Sigmoid colon (tissue), 7 donors: Measurements from ENCODE around the gene PRLR. TPM values are rescaled to one million over a fixed set of nuclear protein-coding genes. Genes with fewer than 3 reads are reported as not detected.

Experiments
- DNase-seq: peaks from one replicate; pipeline ENCODE4 v3.0.0-alpha.2; 2019
- H3K27ac ChIP-seq, 4 donors: fragments of 200-600 bp; sonication (generic); one replicate each; pipeline ENCODE4 v1.5.1; 2016 to 2019; ENCODE audit warnings: mild to moderate bottlenecking in 1 of 4
- H3K27me3 ChIP-seq, 3 donors: fragments of 200-600 bp; sonication (generic); one replicate each; pipeline ENCODE4 v1.5.1; 2019; ENCODE audit warnings: mild to moderate bottlenecking in 1 of 3
- H3K36me3 ChIP-seq, 4 donors: fragments of 200-600 bp; sonication (generic); one replicate each; pipeline ENCODE4 v1.5.1; 2016 to 2019
- H3K4me1 ChIP-seq, 4 donors: fragments of 200-600 bp; sonication (generic); one replicate each; pipeline ENCODE4 v1.5.1; 2017 to 2019
- H3K4me3 ChIP-seq, 4 donors: fragments of 200-600 bp; sonication (generic); one replicate each; pipeline ENCODE4 v1.5.1; 2017 to 2019; ENCODE audit warnings: mild to moderate bottlenecking in 2 of 4, moderate library complexity in 1 of 4
- H3K9me3 ChIP-seq, 4 donors: fragments of 200-600 bp in 3 of 4; sonication (generic) in 3 of 4; one replicate each; pipeline versions ENCODE4 v1.5.1 to v1.6.1; 2013 to 2019
- EP300 ChIP-seq, 4 donors: sonication (generic); formaldehyde crosslinking; IDR thresholded peaks; one replicate each; pipeline ENCODE4 v1.6.1; 2017; ENCODE audit warnings: antibody characterized with exemption in 4 of 4
- POLR2A ChIP-seq, 2 donors: fragments of 450-650 bp; IDR thresholded peaks; one replicate each; pipeline ENCODE4 v1.6.1; 2016; ENCODE audit warnings: antibody characterized with exemption in 2 of 2, mild to moderate bottlenecking in 2 of 2, moderate library complexity in 2 of 2
- POLR2AphosphoS5 ChIP-seq, 4 donors: sonication (generic); formaldehyde crosslinking; IDR thresholded peaks; one replicate each; pipeline ENCODE4 v1.6.1; 2017; ENCODE audit warnings: antibody characterized with exemption in 4 of 4
- WGBS, 2 donors: extraction: QIAGEN DNeasy Blood & Tissue Kit; methylation state at CpG; one replicate each; pipeline ENCODE4 v1.1.7; 2013; 5-methylcytosine and 5-hydroxymethylcytosine counted together
- intact Hi-C: fragments of 100-400 bp; cut with DNase I; formaldehyde crosslinking; loops from one replicate; pipeline ENCODE4 v1.15.1; 2023
- polyA plus RNA-seq, 3 donors: library from polyadenylated mRNA; stranded (reverse); fragments of 200-250 nt; gene quantifications; one replicate each; pipeline ENCODE4 v1.2.3, GENCODE V29; 2013
- total RNA-seq, 4 donors: library from RNA; depleted of rRNA; stranded (reverse); fragments of >200 nt; gene quantifications; one replicate each; pipeline ENCODE4 v1.1.0, GENCODE V29; 2016
- TF ChIP-seq, protein P1 (sequence below), 4 experiments: fragments of 450-650 bp in 3 of 4; fragments of 200-600 bp in 1 of 4; IDR thresholded peaks; one replicate each; pipeline ENCODE4 v1.5.1; 2016 to 2019; ENCODE audit warnings: antibody characterized with exemption in 4 of 4, mild to moderate bottlenecking in 3 of 4, moderate library complexity in 2 of 4
- donor health status: healthy with polysubstance abuse.
- donor health status: Bipolar disorder and iron deficiency.
- donor health status: healthy.

Gene PRLR
- total and polyA plus RNA-seq, 7 donors, result 0.60 to 1.9 (median 0.95) TPM

DNA sequence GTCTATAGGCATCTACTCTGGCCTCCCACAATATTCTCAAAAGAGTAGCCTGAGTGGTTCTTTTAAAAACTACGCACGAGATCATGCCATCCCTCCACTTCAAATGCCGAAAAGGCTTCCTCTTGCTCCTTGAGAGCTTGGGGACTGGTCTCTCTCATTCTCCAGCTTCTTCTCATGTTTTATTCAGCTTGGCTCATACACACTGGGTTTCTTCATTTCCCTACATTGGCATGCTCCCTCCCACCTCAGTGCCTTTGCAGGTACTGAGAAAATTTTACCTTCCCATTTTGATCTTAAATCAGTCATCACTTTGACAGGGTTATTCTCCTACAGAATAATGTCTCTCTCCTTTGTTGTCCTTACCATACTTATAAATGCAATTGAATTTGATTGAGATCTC, 20.4 kb downstream of the PRLR start:
- Histone ChIP-seq H3K27me3 (no peaks in the 10 kb centered on the region), H3K4me3 (no peak overlapping the region)
- TF ChIP-seq POLR2A (IDR thresholded peaks at IDR 0.05) (no peak), EP300 (IDR thresholded peaks at IDR 0.05) (no peak), POLR2AphosphoS5 (IDR thresholded peaks at IDR 0.05) (no peak)
- TF ChIP-seq, protein P1, sequence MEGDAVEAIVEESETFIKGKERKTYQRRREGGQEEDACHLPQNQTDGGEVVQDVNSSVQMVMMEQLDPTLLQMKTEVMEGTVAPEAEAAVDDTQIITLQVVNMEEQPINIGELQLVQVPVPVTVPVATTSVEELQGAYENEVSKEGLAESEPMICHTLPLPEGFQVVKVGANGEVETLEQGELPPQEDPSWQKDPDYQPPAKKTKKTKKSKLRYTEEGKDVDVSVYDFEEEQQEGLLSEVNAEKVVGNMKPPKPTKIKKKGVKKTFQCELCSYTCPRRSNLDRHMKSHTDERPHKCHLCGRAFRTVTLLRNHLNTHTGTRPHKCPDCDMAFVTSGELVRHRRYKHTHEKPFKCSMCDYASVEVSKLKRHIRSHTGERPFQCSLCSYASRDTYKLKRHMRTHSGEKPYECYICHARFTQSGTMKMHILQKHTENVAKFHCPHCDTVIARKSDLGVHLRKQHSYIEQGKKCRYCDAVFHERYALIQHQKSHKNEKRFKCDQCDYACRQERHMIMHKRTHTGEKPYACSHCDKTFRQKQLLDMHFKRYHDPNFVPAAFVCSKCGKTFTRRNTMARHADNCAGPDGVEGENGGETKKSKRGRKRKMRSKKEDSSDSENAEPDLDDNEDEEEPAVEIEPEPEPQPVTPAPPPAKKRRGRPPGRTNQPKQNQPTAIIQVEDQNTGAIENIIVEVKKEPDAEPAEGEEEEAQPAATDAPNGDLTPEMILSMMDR (IDR thresholded peaks at IDR 0.05), result no peak

DNA sequence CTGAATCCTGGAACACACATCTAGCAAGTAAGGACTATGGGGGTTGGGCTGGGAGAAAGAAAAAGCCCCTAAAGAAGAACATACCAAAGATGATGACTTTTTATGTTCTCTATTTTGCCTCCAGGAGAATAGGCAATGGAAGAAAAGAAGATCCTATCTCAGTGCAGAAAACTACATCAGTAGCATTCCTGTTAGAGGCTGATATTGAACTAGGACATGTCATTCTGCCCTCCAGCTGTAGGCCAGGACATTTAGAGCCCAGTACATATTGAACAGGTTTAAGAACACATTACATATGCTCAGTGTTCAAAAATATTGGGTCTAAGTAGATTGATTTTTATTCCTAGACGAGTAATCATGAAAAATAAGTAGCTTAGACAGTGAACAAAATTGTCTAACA, 24.7 kb downstream of the PRLR start:
- Histone ChIP-seq H3K36me3 (no peaks in the 10 kb centered on the region), H3K4me1 (no peaks in the 10 kb centered on the region), H3K9me3 (no peaks in the 10 kb centered on the region), H3K27ac (no peak overlapping the region), H3K27me3 (no peaks in the 10 kb centered on the region), H3K4me3 (no peak overlapping the region)
- no peak for DNase-seq
- TF ChIP-seq POLR2A (IDR thresholded peaks at IDR 0.05), result no peak
- TF ChIP-seq POLR2AphosphoS5 (IDR thresholded peaks at IDR 0.05), result no peak
- no peak for TF ChIP-seq EP300 (IDR thresholded peaks at IDR 0.05)
- TF ChIP-seq, protein P1 (IDR thresholded peaks at IDR 0.05), result no peak
- intact Hi-C loops, result no loop called here
- WGBS, 2 donors, result 75 to 96% methylated on average over 1 of the region's 1 CpG

More for the DNA sequence above, 20.4 kb downstream of the PRLR start:
- Histone ChIP-seq H3K9me3 (no peaks in the 10 kb centered on the region), H3K27ac (no peak overlapping the region), H3K4me1 (no peaks in the 10 kb centered on the region), H3K36me3 (no peaks in the 10 kb centered on the region)
- WGBS, 2 donors, result 94 to 99% methylated on average over 3 of the region's 3 CpGs
- DNase-seq, result no peak
- intact Hi-C loops, result no loop called here

GRCh38 chr5:35205186-35205585, 25.1 kb downstream of the PRLR start:
- Histone ChIP-seq H3K27me3 (no peaks in the 10 kb centered on the region), H3K4me3 (no peak overlapping the region), H3K9me3 (no peaks in the 10 kb centered on the region), H3K4me1 (no peaks in the 10 kb centered on the region), H3K36me3 (no peaks in the 10 kb centered on the region), H3K27ac (no peak overlapping the region)
- DNase-seq, result no peak
- 90 to 91% methylated on average over 2 of the region's 2 CpGs for WGBS, 2 donors
- intact Hi-C loops, result no loop called here
- no peak for TF ChIP-seq EP300 (IDR thresholded peaks at IDR 0.05)
- TF ChIP-seq POLR2A (IDR thresholded peaks at IDR 0.05), result no peak
- TF ChIP-seq, protein P1 (IDR thresholded peaks at IDR 0.05), result no peak
- TF ChIP-seq POLR2AphosphoS5 (IDR thresholded peaks at IDR 0.05), result no peak

DNA sequence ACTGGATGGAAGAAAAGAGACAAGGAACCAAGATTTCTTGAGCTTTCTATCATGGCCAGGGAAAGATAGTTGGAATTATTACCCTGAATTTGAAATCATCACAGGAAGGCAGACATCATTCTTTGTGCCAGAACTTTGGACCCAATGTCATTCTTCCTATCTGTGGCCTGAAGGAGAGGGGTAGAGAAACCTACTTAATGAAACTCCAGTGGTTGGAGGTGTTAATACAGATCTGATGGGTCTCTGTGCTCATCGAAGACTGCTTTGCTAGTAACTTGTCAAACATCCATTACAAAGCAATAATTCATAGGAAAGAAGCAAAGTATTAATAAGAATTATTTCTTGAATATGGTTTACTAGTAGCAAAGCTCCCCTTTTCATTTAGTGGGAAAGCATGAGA, 26.9 kb downstream of the PRLR start:
- intact Hi-C loops, result no loop called here
- Histone ChIP-seq H3K36me3 (no peaks in the 10 kb centered on the region), H3K9me3 (no peaks in the 10 kb centered on the region), H3K27ac (no peak overlapping the region), H3K4me1 (peaks cover 0 to 9% (median 4%) of the 10 kb centered on the region in 4 donors), H3K4me3 (no peak overlapping the region), H3K27me3 (no peaks in the 10 kb centered on the region)
- no peak for DNase-seq
- WGBS, 2 donors, result 87 to 91% methylated on average over 1 of the region's 1 CpG
- no peak for TF ChIP-seq POLR2AphosphoS5 (IDR thresholded peaks at IDR 0.05)
- TF ChIP-seq, protein P1 (IDR thresholded peaks at IDR 0.05), result no peak
- no peak for TF ChIP-seq POLR2A (IDR thresholded peaks at IDR 0.05)
- TF ChIP-seq EP300 (IDR thresholded peaks at IDR 0.05), result no peak
